ENCODE measurements around the gene CX3CL1. TPM values are rescaled to one million over a fixed set of nuclear protein-coding genes. Genes with fewer than 3 reads are reported as not detected.
"Not testable (repeated sequence)": the region's sequence is repeated elsewhere in the genome, so short reads cannot be mapped to it uniquely, and the experiment has no call there.

Gene CX3CL1
- total RNA-seq, 2 donors from 2014 or later, result not detected

- Mint-ChIP-seq H3K36me3 (no peaks in the 10 kb centered on the region), H3K27ac (no peak overlapping the region), H3K9me3 (no peaks in the 10 kb centered on the region), H3K4me1 (ENCODE audit: low read depth in 2 of 2) (peaks cover 0 to 9% of the 10 kb centered on the region in 2 donors), H3K27me3 (peaks cover 8 to 13% of the 10 kb centered on the region in 2 donors), H3K4me3 (no peak overlapping the region)
- ATAC-seq (no peak), DNase-seq (ENCODE audit: low spot score) (no peak)
Observed at GRCh38 chr16:57392694-57393093, 20.4 kb downstream of the CX3CL1 start.

- ATAC-seq, result no peak
- Mint-ChIP-seq H3K27me3 (peaks cover 2% of the 10 kb centered on the region in 2 donors), H3K4me3 (no peak overlapping the region), H3K4me1 (ENCODE audit: low read depth in 2 of 2) (no peaks in the 10 kb centered on the region), H3K36me3 (no peaks in the 10 kb centered on the region), H3K27ac (no peak overlapping the region), H3K9me3 (no peaks in the 10 kb centered on the region)
- peak; percentile 34 for DNase-seq (ENCODE audit: low spot score)
Observed at GRCh38 chr16:57394444-57394843, 22.2 kb downstream of the CX3CL1 start.

- H3K36me3 Mint-ChIP-seq, result no peaks in the 10 kb centered on the region
- no peaks in the 10 kb centered on the region for H3K9me3 Mint-ChIP-seq
- ATAC-seq, result no peak
- no peaks in the 10 kb centered on the region for H3K4me1 Mint-ChIP-seq (ENCODE audit: low read depth in 2 of 2)
- peaks cover 0 to 2% of the 10 kb centered on the region in 2 donors for H3K27me3 Mint-ChIP-seq
- H3K4me3 Mint-ChIP-seq, result no peak overlapping the region
- no peak overlapping the region for H3K27ac Mint-ChIP-seq
- DNase-seq (ENCODE audit: low spot score), result no peak
Observed at GRCh38 chr16:57395026-57395425, 22.7 kb downstream of the CX3CL1 start.

- Mint-ChIP-seq H3K27ac (no peak overlapping the region), H3K9me3 (no peaks in the 10 kb centered on the region), H3K27me3 (no peaks in the 10 kb centered on the region), H3K4me1 (ENCODE audit: low read depth in 2 of 2) (no peaks in the 10 kb centered on the region), H3K4me3 (no peak overlapping the region), H3K36me3 (no peaks in the 10 kb centered on the region)
- ATAC-seq (no peak), DNase-seq (ENCODE audit: low spot score) (no peak)
Observed at GRCh38 chr16:57396786-57397185, 24.5 kb downstream of the CX3CL1 start.

GRCh38 chr16:57397493-57397892 lies 25.2 kb downstream of the CX3CL1 start:
- ATAC-seq; H3K4me3 Mint-ChIP-seq; H3K27ac Mint-ChIP-seq; H3K36me3 Mint-ChIP-seq; H3K9me3 Mint-ChIP-seq; DNase-seq (ENCODE audit: low spot score); H3K4me1 Mint-ChIP-seq (ENCODE audit: low read depth in 2 of 2); H3K27me3 Mint-ChIP-seq: not testable (repeated sequence)

- no peaks in the 10 kb centered on the region for H3K4me1 Mint-ChIP-seq (ENCODE audit: low read depth in 2 of 2)
- DNase-seq (ENCODE audit: low spot score) (peak; percentile 47), ATAC-seq (peak in 1 of 2 donors; percentile 31)
Observed at GRCh38 chr16:57401943-57402640, 29.8 kb downstream of the CX3CL1 start.

GRCh38 chr16:57403965-57404817 lies 31.9 kb downstream of the CX3CL1 start, which contains the start of gene CCL17:
TSS of gene CCL17 (plus strand) at chr16:57404767. CDS start at chr16:57413933, 9,166 bp downstream.
- DNase-seq (ENCODE audit: low spot score), result peak; percentile 26
- H3K9me3 Mint-ChIP-seq, result no peaks in the 10 kb centered on the region
- H3K4me3 Mint-ChIP-seq, result no peak within 1 kb of the TSS
- peak in 1 of 2 donors; percentile 33 for ATAC-seq
- no peaks in the 10 kb centered on the region for H3K4me1 Mint-ChIP-seq (ENCODE audit: low read depth in 2 of 2)
- H3K27me3 Mint-ChIP-seq, result peaks cover 5 to 9% of the 10 kb centered on the region in 2 donors
- H3K36me3 Mint-ChIP-seq, result no peaks in the 10 kb centered on the region
- H3K27ac Mint-ChIP-seq, result no peak within 1 kb of the TSS

More at GRCh38 chr16:57401943-57402640, 29.8 kb downstream of the CX3CL1 start:
- no peaks in the 10 kb centered on the region for H3K9me3 Mint-ChIP-seq
- H3K27ac Mint-ChIP-seq, result no peak overlapping the region
- H3K4me3 Mint-ChIP-seq, result no peak overlapping the region
- peaks cover 0 to 5% of the 10 kb centered on the region in 2 donors for H3K27me3 Mint-ChIP-seq
- no peaks in the 10 kb centered on the region for H3K36me3 Mint-ChIP-seq

- ATAC-seq (no peak), DNase-seq (ENCODE audit: low spot score) (peak; percentile 34)
- Mint-ChIP-seq H3K4me3 (no peak overlapping the region), H3K27me3 (peaks cover 6 to 9% of the 10 kb centered on the region in 2 donors), H3K4me1 (ENCODE audit: low read depth in 2 of 2) (no peaks in the 10 kb centered on the region), H3K27ac (no peak overlapping the region), H3K36me3 (no peaks in the 10 kb centered on the region), H3K9me3 (no peaks in the 10 kb centered on the region)
Observed at GRCh38 chr16:57405097-57405496, 32.8 kb downstream of the CX3CL1 start.

- H3K9me3 Mint-ChIP-seq, result no peaks in the 10 kb centered on the region
- DNase-seq (ENCODE audit: low spot score), result peak; percentile 16
Observed at GRCh38 chr16:57406881-57407280, 34.6 kb downstream of the CX3CL1 start.

GRCh38 chr16:57407521-57408353 lies 35.4 kb downstream of the CX3CL1 start:
- Mint-ChIP-seq H3K27ac (no peak overlapping the region), H3K36me3 (no peaks in the 10 kb centered on the region), H3K4me1 (ENCODE audit: low read depth in 2 of 2) (no peaks in the 10 kb centered on the region)

More at GRCh38 chr16:57406881-57407280, 34.6 kb downstream of the CX3CL1 start:
- Mint-ChIP-seq H3K4me3 (no peak overlapping the region), H3K36me3 (no peaks in the 10 kb centered on the region), H3K4me1 (ENCODE audit: low read depth in 2 of 2) (no peaks in the 10 kb centered on the region), H3K27ac (no peak overlapping the region), H3K27me3 (peaks cover 6 to 9% of the 10 kb centered on the region in 2 donors)
- no peak for ATAC-seq

GRCh38 chr16:57409065-57409464 lies 36.8 kb downstream of the CX3CL1 start:
- DNase-seq (ENCODE audit: low spot score) (no peak), ATAC-seq (no peak)
- H3K27ac Mint-ChIP-seq, result no peak overlapping the region
- no peaks in the 10 kb centered on the region for H3K9me3 Mint-ChIP-seq
- H3K27me3 Mint-ChIP-seq, result peaks cover 6 to 9% of the 10 kb centered on the region in 2 donors
- H3K36me3 Mint-ChIP-seq, result no peaks in the 10 kb centered on the region
- no peak overlapping the region for H3K4me3 Mint-ChIP-seq
- no peaks in the 10 kb centered on the region for H3K4me1 Mint-ChIP-seq (ENCODE audit: low read depth in 2 of 2)

More at GRCh38 chr16:57407521-57408353, 35.4 kb downstream of the CX3CL1 start:
- H3K9me3 Mint-ChIP-seq, result no peaks in the 10 kb centered on the region
- H3K4me3 Mint-ChIP-seq, result no peak overlapping the region
- DNase-seq (ENCODE audit: low spot score) (no peak), ATAC-seq (no peak)
- H3K27me3 Mint-ChIP-seq, result peaks cover 6 to 9% of the 10 kb centered on the region in 2 donors

GRCh38 chr16:57409870-57410587 lies 37.7 kb downstream of the CX3CL1 start:
- ATAC-seq (no peak), DNase-seq (ENCODE audit: low spot score) (no peak)
- no peak overlapping the region for H3K27ac Mint-ChIP-seq
- H3K4me3 Mint-ChIP-seq, result no peak overlapping the region
- H3K4me1 Mint-ChIP-seq (ENCODE audit: low read depth in 2 of 2), result peaks cover 0 to 3% of the 10 kb centered on the region in 2 donors
- peaks cover 6 to 8% of the 10 kb centered on the region in 2 donors for H3K27me3 Mint-ChIP-seq
- H3K9me3 Mint-ChIP-seq, result no peaks in the 10 kb centered on the region
- H3K36me3 Mint-ChIP-seq, result no peaks in the 10 kb centered on the region
